ENCODE data around the gene THAP10.
"Not testable (repeated sequence)": the region's sequence is repeated elsewhere in the genome, so short reads cannot be mapped to it uniquely, and the experiment has no call there.

THAP10 gene

GRCh38 chr15:70866982-70867641 is 25.1 kb downstream of the THAP10 start:
- Mint-ChIP-seq H3K4me3 (no peak overlapping the region), H3K36me3 (no peaks in the 10 kb centered on the region), H3K4me1 (no peaks in the 10 kb centered on the region), H3K27ac (no peak overlapping the region), H3K27me3 (peaks cover 13% of the 10 kb centered on the region), H3K9me3 (no peaks in the 10 kb centered on the region)
- ATAC-seq, result no peak

DNA sequence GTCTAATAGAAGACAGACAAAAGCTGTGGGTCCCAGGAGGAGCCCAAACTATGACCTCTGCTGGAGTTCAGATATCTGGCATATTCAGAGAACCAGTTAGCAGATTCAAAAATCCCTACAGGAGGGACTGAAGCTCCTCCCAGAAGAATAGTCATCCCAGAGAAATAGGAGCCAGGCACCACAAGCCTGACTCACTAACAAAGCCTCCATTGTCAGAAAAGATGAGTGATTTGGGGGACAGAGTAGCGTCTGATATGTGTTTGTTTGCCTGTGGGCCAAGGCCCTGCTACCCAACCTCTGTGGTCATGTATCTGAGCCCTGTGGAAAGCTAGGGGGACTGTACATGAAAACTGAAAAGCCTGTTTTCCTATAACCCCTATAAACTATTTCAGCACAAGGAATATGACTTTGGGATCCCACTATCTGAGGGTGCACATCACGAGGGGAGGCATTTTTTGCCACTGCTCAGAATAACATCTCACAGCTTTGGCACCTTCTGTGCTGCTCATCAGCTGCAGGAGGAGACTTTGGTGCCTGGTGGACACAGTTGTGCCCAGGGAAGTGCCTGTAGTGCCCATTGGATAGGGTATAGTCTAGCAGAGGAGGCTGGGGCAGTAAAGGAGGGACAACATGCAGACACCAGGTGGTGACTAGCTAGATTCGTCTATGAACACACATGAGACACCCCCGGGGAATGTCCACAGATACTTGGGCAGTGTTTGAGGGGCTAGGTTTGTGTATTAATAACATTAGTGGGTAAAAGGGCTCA is 28.6 kb downstream of the THAP10 start:
- H3K9me3 Mint-ChIP-seq, result no peaks in the 10 kb centered on the region
- no peaks in the 10 kb centered on the region for H3K4me1 Mint-ChIP-seq
- peaks cover 18% of the 10 kb centered on the region for H3K27me3 Mint-ChIP-seq
- ATAC-seq, result peak; percentile 31
- H3K27ac Mint-ChIP-seq, result no peak overlapping the region
- H3K4me3 Mint-ChIP-seq, result no peak overlapping the region
- H3K36me3 Mint-ChIP-seq, result no peaks in the 10 kb centered on the region

DNA sequence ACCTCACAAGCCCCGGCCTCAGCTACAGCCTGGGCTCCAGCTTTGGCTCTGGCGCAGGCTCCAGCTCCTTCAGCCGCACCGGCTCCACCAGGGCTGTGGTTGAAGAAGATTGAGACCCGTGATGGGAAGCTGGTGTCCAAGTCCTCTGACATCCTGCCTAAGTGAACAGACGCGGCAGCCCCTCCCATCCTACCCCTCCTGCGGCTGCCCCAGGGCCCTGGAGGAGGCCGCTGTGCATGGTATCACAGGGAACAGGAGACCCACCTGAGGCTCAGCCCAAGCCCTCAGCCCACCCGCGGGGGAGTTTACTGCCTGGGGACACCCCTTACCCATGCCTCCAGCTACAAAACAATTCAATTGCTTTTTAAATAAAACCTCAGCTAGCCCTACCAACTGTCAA is 32.2 kb downstream of the THAP10 start:
- ATAC-seq, result no peak
- Mint-ChIP-seq H3K27me3 (peaks cover 33% of the 10 kb centered on the region), H3K9me3 (no peaks in the 10 kb centered on the region), H3K4me3 (no peak overlapping the region), H3K36me3 (no peaks in the 10 kb centered on the region), H3K27ac (no peak overlapping the region), H3K4me1 (no peaks in the 10 kb centered on the region)

- Mint-ChIP-seq H3K27me3 (peaks cover 38% of the 10 kb centered on the region), H3K9me3 (no peaks in the 10 kb centered on the region), H3K4me3 (no peak overlapping the region), H3K4me1 (peaks cover 3% of the 10 kb centered on the region), H3K27ac (no peak overlapping the region), H3K36me3 (no peaks in the 10 kb centered on the region)
- no peak for ATAC-seq
These were observed 32.8 kb downstream of the THAP10 start for GRCh38 chr15:70859322-70859908.

DNA sequence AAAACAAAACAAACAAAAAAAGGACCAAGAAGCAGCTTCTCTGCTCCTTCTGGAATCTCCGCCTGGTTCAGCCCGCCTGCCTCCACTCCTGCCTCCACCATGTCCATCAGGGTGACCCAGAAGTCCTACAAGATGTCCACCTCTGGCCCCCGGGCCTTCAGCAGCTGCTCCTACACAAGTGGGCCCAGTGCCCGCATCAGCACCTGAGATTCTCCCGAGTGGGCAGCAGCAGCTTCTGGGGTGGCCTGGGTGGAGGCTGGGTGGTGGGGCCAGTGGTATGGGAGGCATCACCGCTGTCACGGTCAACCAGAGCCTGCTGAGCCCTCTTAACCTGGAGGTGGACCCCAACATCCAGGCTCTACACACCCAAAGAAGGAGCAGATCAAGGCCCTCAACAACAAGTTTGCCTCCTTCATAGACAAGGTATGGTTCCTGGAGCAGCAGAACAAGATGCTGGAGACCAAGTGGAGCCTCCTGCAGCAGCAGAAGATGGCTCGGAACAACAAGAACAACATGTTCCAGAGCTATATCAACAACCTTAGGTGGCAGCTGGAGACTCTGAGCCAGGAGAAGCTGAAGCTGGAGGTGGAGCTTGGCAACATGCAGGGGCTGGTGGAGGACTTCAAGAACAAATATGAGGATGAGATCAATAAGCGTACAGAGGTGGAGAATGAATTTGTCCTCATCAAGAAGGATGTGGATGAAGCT is 33.5 kb downstream of the THAP10 start:
- not testable (repeated sequence) for H3K9me3 Mint-ChIP-seq, ATAC-seq, H3K4me1 Mint-ChIP-seq, H3K27ac Mint-ChIP-seq, H3K36me3 Mint-ChIP-seq, H3K4me3 Mint-ChIP-seq
- H3K27me3 Mint-ChIP-seq, result peaks cover 42% of the 10 kb centered on the region

DNA sequence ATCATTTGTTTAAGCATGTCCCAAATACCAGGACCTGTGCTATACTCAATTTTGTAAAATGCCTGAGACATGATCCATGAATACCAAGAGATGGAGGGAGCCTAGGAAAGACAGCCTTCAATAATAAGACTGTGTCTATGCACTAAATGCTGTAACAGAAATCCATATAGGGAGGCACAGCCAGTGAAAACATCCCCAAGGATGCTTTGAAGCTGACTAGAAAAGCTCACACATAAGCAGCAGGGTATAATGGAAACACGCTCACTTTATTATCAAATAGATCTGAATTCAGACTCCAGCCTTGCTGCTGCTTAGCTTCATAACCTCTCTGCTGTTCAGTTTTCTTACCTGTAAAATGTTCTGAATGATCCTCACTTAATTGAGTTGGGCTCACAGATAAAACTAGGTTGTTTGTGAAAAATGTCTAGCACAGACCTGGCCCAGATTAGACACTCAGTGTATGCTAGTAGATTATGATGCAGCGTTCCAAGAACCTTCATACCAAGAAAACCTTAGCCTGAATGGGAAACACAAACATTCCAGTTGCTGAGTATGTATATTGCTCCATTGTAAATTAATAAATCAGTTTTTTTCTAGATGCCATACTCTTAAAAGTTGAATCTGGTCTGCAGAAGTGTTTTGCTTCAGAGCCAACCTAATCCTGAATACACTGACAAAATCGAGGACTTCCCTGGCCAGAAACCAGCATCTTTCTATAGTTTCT is 34.5 kb downstream of the THAP10 start:
- Mint-ChIP-seq H3K36me3 (no peaks in the 10 kb centered on the region), H3K4me1 (peaks cover 5% of the 10 kb centered on the region), H3K4me3 (no peak overlapping the region), H3K27ac (no peak overlapping the region), H3K27me3 (peaks cover 48% of the 10 kb centered on the region), H3K9me3 (no peaks in the 10 kb centered on the region)
- no peak for ATAC-seq

- ATAC-seq, result no peak
- Mint-ChIP-seq H3K4me1 (peaks cover 5% of the 10 kb centered on the region), H3K36me3 (no peaks in the 10 kb centered on the region), H3K27me3 (peaks cover 55% of the 10 kb centered on the region), H3K4me3 (no peak overlapping the region), H3K9me3 (no peaks in the 10 kb centered on the region), H3K27ac (no peak overlapping the region)
These were observed 35.2 kb downstream of the THAP10 start for GRCh38 chr15:70856884-70857561.

GRCh38 chr15:70856177-70856883 is 35.9 kb downstream of the THAP10 start:
- H3K27me3 Mint-ChIP-seq, result peaks cover 61% of the 10 kb centered on the region
- H3K27ac Mint-ChIP-seq, result no peak overlapping the region
- no peak for ATAC-seq
- peaks cover 5% of the 10 kb centered on the region for H3K4me1 Mint-ChIP-seq
- H3K4me3 Mint-ChIP-seq, result no peak overlapping the region
- H3K36me3 Mint-ChIP-seq, result no peaks in the 10 kb centered on the region
- no peaks in the 10 kb centered on the region for H3K9me3 Mint-ChIP-seq

DNA sequence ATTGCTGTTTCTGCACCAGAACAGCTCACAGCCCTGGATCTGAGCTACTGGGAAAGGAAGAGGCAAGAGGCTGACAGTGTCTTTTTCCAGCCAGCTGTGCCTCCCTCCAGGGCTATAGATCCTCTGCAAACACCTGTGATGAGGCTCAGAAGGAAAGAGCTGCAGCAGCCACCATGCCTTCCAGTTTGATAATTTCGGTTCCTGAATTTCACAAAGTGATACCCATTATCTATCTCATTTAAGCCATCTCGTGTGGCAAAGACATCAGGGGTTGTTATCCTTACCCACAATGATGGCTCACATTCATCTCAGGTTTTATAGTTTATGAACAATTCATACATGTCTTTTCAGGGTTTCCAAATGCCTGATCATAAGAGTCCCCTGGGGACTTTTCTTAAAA is 36.5 kb downstream of the THAP10 start:
- H3K27ac Mint-ChIP-seq, result no peak overlapping the region
- ATAC-seq, result no peak
- no peak overlapping the region for H3K4me3 Mint-ChIP-seq
- peaks cover 67% of the 10 kb centered on the region for H3K27me3 Mint-ChIP-seq
- no peaks in the 10 kb centered on the region for H3K36me3 Mint-ChIP-seq
- no peaks in the 10 kb centered on the region for H3K9me3 Mint-ChIP-seq
- H3K4me1 Mint-ChIP-seq, result peaks cover 5% of the 10 kb centered on the region

DNA sequence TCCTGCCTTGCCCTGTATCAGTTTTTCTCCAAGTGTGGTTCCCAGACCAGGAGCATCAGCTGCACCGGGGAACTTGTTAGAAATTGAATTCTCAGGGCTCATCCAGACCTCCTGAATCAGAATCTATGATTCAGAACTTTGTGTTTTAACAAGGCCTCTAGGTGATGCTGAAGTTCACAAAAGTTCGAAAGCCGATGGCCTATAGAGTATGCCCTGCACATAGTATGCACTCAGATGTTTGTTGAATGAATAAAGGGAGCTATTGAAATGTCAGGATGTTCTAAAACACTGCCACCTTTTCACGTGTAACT is 37.6 kb downstream of the THAP10 start:
- ATAC-seq, result no peak
- Mint-ChIP-seq H3K4me1 (peaks cover 5% of the 10 kb centered on the region), H3K36me3 (no peaks in the 10 kb centered on the region), H3K4me3 (peak overlapping the region; percentile 78), H3K9me3 (no peaks in the 10 kb centered on the region), H3K27ac (peak overlapping the region; percentile 50), H3K27me3 (peaks cover 70% of the 10 kb centered on the region)

GRCh38 chr15:70853973-70854665 is 38.1 kb downstream of the THAP10 start, which contains the start of gene LARP6:
Gene LARP6 (minus strand): TSS chr15:70854157. CDS start chr15:70854088, 69 bp downstream.
- H3K27ac Mint-ChIP-seq, result peak within 1 kb of the TSS; percentile 50
- H3K27me3 Mint-ChIP-seq, result peaks cover 70% of the 10 kb centered on the region
- H3K36me3 Mint-ChIP-seq, result no peaks in the 10 kb centered on the region
- no peaks in the 10 kb centered on the region for H3K9me3 Mint-ChIP-seq
- H3K4me3 Mint-ChIP-seq, result peak within 1 kb of the TSS; percentile 78
- peak; percentile 51 for ATAC-seq
- peaks cover 5% of the 10 kb centered on the region for H3K4me1 Mint-ChIP-seq

DNA sequence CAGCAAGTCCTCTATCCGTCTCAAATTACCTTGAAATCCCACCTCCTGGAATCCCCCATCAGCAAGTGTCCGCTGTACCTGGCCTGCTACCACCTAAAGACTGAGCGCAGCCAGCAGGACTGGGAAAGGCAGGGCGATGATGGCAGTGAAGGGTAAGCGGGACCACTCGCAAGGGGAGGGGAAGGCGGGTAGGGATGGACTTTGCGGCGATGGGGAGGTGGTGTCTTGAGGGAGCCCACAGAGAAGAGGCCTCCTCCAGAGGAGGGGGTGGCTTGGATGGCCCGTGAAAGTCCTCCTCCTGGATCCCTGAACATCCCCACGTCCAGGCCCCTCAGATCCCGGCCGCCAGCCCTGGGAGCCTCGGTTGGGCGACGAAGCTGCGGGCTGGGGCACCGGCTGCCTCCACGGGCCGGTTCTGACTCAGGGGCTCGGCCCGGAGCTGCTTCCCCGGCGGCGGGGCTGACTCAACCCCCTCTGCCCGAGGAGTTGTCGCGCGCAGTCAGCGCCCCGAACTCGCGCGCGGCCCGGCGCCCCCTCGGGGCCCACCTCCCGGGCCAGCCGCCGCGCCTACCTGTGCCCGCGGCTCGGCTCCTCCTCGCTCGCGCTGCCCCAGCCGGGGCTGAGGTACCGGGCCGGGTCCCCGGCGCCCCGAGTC is 38.8 kb downstream of the THAP10 start:
- Mint-ChIP-seq H3K9me3 (no peaks in the 10 kb centered on the region), H3K27ac (no peak overlapping the region), H3K4me1 (peaks cover 5% of the 10 kb centered on the region), H3K4me3 (peak overlapping the region; percentile 49), H3K27me3 (peaks cover 68% of the 10 kb centered on the region), H3K36me3 (no peaks in the 10 kb centered on the region)
- peak; percentile 38 for ATAC-seq
